GM12878 (cell line): ENCODE results near the gene AKT1. TPM values are rescaled to one million over a fixed set of nuclear protein-coding genes. Genes with fewer than 3 reads are reported as not detected.

Experiments
- BCL11A ChIP-seq: IDR thresholded peaks from 2 replicates; pipeline ENCODE4 v1.6.1; 2011; ENCODE audit warnings: low read depth, low read length
- BCL3 ChIP-seq: IDR thresholded peaks from 2 replicates; pipeline ENCODE4 v1.6.1; 2011; ENCODE audit warnings: borderline replicate concordance, low read depth, mild to moderate bottlenecking, moderate library complexity, low read length; ENCODE audit not compliant: insufficient read depth, poor library complexity, severe bottlenecking
- BRCA1 ChIP-seq: IDR thresholded peaks from 2 replicates; pipeline ENCODE4 v1.6.1; 2011; ENCODE audit warnings: low read depth, low read length, improper control_type of control experiment
- CBFB ChIP-seq: IDR thresholded peaks from 2 replicates; pipeline ENCODE4 v1.6.1; 2016; ENCODE audit warnings: antibody characterized with exemption, low read depth
- CBX3 ChIP-seq: fragments of 200-600 bp; sonication (generic); IDR thresholded peaks from 2 replicates; pipeline ENCODE4 v1.6.1; 2016; ENCODE audit warnings: low read depth, borderline replicate concordance
- DPF2 ChIP-seq: fragments of 450-650 bp; IDR thresholded peaks from 2 replicates; pipeline ENCODE4 v1.6.1; 2017; ENCODE audit warnings: mild to moderate bottlenecking
- E2F4 ChIP-seq: IDR thresholded peaks from 2 replicates; pipeline ENCODE4 v1.6.1; 2012; ENCODE audit warnings: low read depth, low read length, improper control_type of control experiment
- EGR1 ChIP-seq, 2 experiments: IDR thresholded peaks; 1 replicate in 1 of 2; 2 replicates in 1 of 2; pipeline ENCODE4 v1.6.1; 2011 to 2012; ENCODE audit warnings: low read depth in 2 of 2, low read length in 2 of 2, borderline replicate concordance in 1 of 2, mild to moderate bottlenecking in 1 of 2, moderate library complexity in 1 of 2
- FOS ChIP-seq: IDR thresholded peaks from 3 replicates; pipeline ENCODE4 v1.6.1; 2011; ENCODE audit warnings: borderline replicate concordance; ENCODE audit not compliant: insufficient read length; ENCODE audit errors: extremely low read depth
- FOXK2 ChIP-seq: fragments of 450-650 bp; IDR thresholded peaks from 2 replicates; pipeline ENCODE4 v1.6.1; 2017; ENCODE audit warnings: mild to moderate bottlenecking, moderate library complexity
- IKZF2 ChIP-seq, 2 experiments: fragments of 450-650 bp; IDR thresholded peaks; 2 replicates each; pipeline ENCODE4 v1.6.1; 2017; ENCODE audit warnings: mild to moderate bottlenecking in 2 of 2, moderate library complexity in 2 of 2
- NRF1 ChIP-seq: conservative IDR thresholded peaks from 2 replicates; pipeline ENCODE4 v1.6.1; 2011; ENCODE audit warnings: mild to moderate bottlenecking, low read depth, low read length, improper control_type of control experiment
- POLR2AphosphoS5 ChIP-seq: IDR thresholded peaks from 2 replicates; pipeline ENCODE4 v1.6.1; 2011; ENCODE audit warnings: mild to moderate bottlenecking, low read length, inconsistent platforms
- RAD51 ChIP-seq: fragments of 450-650 bp; IDR thresholded peaks from 2 replicates; pipeline ENCODE4 v1.6.1; 2016; ENCODE audit warnings: moderate library complexity, mild to moderate bottlenecking, inconsistent platforms
- RBBP5 ChIP-seq: fragments of 200-600 bp; sonication (generic); conservative IDR thresholded peaks from 2 replicates; pipeline ENCODE4 v1.6.1; 2016
- SMAD1 ChIP-seq: fragments of 450-650 bp; IDR thresholded peaks from 2 replicates; pipeline ENCODE4 v1.6.1; 2018; ENCODE audit warnings: mild to moderate bottlenecking, low read depth; ENCODE audit not compliant: partially characterized antibody
- TAF1 ChIP-seq: IDR thresholded peaks from 2 replicates; pipeline ENCODE4 v1.6.1; 2011; ENCODE audit warnings: mild to moderate bottlenecking, low read depth, low read length, borderline replicate concordance
- ZNF24 ChIP-seq: fragments of 450-650 bp; IDR thresholded peaks from 2 replicates; pipeline ENCODE4 v1.6.1; 2017; ENCODE audit warnings: antibody characterized with exemption, mild to moderate bottlenecking
- ZNF384 ChIP-seq: IDR thresholded peaks from 2 replicates; pipeline ENCODE4 v1.6.1; 2012; ENCODE audit warnings: low read depth, mild to moderate bottlenecking, low read length, improper control_type of control experiment, borderline replicate concordance
- ZSCAN29 ChIP-seq: fragments of 450-650 bp; IDR thresholded peaks from 2 replicates; pipeline ENCODE4 v1.6.1; 2017; ENCODE audit warnings: mild to moderate bottlenecking, moderate library complexity
- polyA plus RNA-seq, 11 experiments: library from polyadenylated mRNA; depleted of rRNA in 4 of 11; unstranded in 6 of 11; stranded (reverse) in 5 of 11; fragments of >200 nt; fragmentation: Nextera tagmentation in 4 of 11; fragmentation: Illumina TruSeq in 1 of 11; extraction: Ambion mirVana in 4 of 11; extraction: Trizol in 1 of 11; gene quantifications; 1 replicate in 1 of 11; 2 replicates in 10 of 11; pipeline versions ENCODE4 v1.2.1 to v1.2.3, GENCODE V29; 2011 to 2016; ENCODE audit warnings: inconsistent platforms in 2 of 11, missing spikeins in 2 of 11, low read depth in 1 of 11
- total RNA-seq, 4 experiments: library from RNA; depleted of rRNA in 3 of 4; stranded (reverse); fragments of >200 nt in 3 of 4; fragmentation: Illumina TruSeq in 1 of 4; extraction: Trizol in 1 of 4; gene quantifications; 2 replicates each; pipeline versions ENCODE4 v1.2.1 to v1.2.3, GENCODE V29; 2013 to 2021
- TF ChIP-seq, protein P1 (sequence below): IDR thresholded peaks from 2 replicates; pipeline ENCODE4 v1.6.1; 2011; ENCODE audit warnings: mild to moderate bottlenecking, low read depth, low read length, moderate library complexity; ENCODE audit not compliant: insufficient replicate concordance
- TF ChIP-seq, protein P2 (sequence below): fragments of 450-650 bp; IDR thresholded peaks from 2 replicates; pipeline ENCODE4 v1.6.1; 2016; ENCODE audit warnings: mild to moderate bottlenecking, moderate library complexity, borderline replicate concordance
- TF ChIP-seq, protein P3 (sequence below): IDR thresholded peaks from 2 replicates; pipeline ENCODE4 v1.6.1; 2012; ENCODE audit warnings: low read depth, low read length, improper control_type of control experiment

The AKT1 gene
- total and polyA plus RNA-seq, 10 of the 15 experiments (the other 5 are each of a cell fraction or from before 2014, with no cell fraction given) = 0.63 to 110 (median 58.9) TPM

GRCh38 chr14:104752735-104753527, 42.6 kb downstream of the AKT1 start, which contains the start of gene SIVA1 (continued):
- TF ChIP-seq BCL3 = no peak
- TF ChIP-seq CBFB = no peak
- TF ChIP-seq ZNF384 = no peak
- TF ChIP-seq, protein P1, sequence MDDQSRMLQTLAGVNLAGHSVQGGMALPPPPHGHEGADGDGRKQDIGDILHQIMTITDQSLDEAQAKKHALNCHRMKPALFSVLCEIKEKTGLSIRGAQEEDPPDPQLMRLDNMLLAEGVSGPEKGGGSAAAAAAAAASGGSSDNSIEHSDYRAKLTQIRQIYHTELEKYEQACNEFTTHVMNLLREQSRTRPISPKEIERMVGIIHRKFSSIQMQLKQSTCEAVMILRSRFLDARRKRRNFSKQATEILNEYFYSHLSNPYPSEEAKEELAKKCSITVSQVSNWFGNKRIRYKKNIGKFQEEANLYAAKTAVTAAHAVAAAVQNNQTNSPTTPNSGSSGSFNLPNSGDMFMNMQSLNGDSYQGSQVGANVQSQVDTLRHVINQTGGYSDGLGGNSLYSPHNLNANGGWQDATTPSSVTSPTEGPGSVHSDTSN = no peak
- TF ChIP-seq RAD51 = no peak
- peak; percentile 73; the same call in 1 of the 2 replicates for TF ChIP-seq E2F4
- no peak for TF ChIP-seq FOXK2
- no peak for TF ChIP-seq BCL11A
- TF ChIP-seq EGR1 (IDR thresholded peaks at IDR 0.05; ENCODE audit: borderline replicate concordance in 1 of 2, low read depth in 2 of 2, low read length in 2 of 2) = peak; percentile 27 to 63; a peak in 2 of 3 replicates
- TF ChIP-seq, protein P2, sequence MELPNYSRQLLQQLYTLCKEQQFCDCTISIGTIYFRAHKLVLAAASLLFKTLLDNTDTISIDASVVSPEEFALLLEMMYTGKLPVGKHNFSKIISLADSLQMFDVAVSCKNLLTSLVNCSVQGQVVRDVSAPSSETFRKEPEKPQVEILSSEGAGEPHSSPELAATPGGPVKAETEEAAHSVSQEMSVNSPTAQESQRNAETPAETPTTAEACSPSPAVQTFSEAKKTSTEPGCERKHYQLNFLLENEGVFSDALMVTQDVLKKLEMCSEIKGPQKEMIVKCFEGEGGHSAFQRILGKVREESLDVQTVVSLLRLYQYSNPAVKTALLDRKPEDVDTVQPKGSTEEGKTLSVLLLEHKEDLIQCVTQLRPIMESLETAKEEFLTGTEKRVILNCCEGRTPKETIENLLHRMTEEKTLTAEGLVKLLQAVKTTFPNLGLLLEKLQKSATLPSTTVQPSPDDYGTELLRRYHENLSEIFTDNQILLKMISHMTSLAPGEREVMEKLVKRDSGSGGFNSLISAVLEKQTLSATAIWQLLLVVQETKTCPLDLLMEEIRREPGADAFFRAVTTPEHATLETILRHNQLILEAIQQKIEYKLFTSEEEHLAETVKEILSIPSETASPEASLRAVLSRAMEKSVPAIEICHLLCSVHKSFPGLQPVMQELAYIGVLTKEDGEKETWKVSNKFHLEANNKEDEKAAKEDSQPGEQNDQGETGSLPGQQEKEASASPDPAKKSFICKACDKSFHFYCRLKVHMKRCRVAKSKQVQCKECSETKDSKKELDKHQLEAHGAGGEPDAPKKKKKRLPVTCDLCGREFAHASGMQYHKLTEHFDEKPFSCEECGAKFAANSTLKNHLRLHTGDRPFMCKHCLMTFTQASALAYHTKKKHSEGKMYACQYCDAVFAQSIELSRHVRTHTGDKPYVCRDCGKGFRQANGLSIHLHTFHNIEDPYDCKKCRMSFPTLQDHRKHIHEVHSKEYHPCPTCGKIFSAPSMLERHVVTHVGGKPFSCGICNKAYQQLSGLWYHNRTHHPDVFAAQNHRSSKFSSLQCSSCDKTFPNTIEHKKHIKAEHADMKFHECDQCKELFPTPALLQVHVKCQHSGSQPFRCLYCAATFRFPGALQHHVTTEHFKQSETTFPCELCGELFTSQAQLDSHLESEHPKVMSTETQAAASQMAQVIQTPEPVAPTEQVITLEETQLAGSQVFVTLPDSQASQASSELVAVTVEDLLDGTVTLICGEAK = no peak
- peak; percentile 59; the same call in 1 of the 2 replicates for TF ChIP-seq BRCA1
- no peak for TF ChIP-seq ZNF24
- TF ChIP-seq NRF1 = peak; percentile 32
- TF ChIP-seq DPF2 = peak; percentile 59; the same call in 1 of the 2 replicates
- peak; percentile 58; the same call in 1 of the 2 replicates for TF ChIP-seq TAF1
- TF ChIP-seq, protein P3, sequence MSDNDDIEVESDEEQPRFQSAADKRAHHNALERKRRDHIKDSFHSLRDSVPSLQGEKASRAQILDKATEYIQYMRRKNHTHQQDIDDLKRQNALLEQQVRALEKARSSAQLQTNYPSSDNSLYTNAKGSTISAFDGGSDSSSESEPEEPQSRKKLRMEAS = peak; percentile 73; the same call in 1 of the 2 replicates
- TF ChIP-seq RBBP5 = no peak
- TF ChIP-seq ZSCAN29 = no peak
- TF ChIP-seq FOS = peak; percentile 35
- peak; percentile 90; the same call in 1 of the 2 replicates for TF ChIP-seq POLR2AphosphoS5
- TF ChIP-seq IKZF2 (IDR thresholded peaks at IDR 0.05) = no peak; a peak in 1 of 4 replicates
- TF ChIP-seq CBX3 = no peak
- no peak for TF ChIP-seq SMAD1
